ENCODE results near the gene CDK11B. TPM values are rescaled to one million over a fixed set of nuclear protein-coding genes. Genes with fewer than 3 reads are reported as not detected.
"Not testable (repeated sequence)": the region's sequence is repeated elsewhere in the genome, so short reads cannot be mapped to it uniquely, and the experiment has no call there.

CDK11B gene
- polyA plus RNA-seq, 1 donor (not counting 4 experiments of a cell fraction or from before 2014, with no cell fraction given), result 5.9 TPM

DNA sequence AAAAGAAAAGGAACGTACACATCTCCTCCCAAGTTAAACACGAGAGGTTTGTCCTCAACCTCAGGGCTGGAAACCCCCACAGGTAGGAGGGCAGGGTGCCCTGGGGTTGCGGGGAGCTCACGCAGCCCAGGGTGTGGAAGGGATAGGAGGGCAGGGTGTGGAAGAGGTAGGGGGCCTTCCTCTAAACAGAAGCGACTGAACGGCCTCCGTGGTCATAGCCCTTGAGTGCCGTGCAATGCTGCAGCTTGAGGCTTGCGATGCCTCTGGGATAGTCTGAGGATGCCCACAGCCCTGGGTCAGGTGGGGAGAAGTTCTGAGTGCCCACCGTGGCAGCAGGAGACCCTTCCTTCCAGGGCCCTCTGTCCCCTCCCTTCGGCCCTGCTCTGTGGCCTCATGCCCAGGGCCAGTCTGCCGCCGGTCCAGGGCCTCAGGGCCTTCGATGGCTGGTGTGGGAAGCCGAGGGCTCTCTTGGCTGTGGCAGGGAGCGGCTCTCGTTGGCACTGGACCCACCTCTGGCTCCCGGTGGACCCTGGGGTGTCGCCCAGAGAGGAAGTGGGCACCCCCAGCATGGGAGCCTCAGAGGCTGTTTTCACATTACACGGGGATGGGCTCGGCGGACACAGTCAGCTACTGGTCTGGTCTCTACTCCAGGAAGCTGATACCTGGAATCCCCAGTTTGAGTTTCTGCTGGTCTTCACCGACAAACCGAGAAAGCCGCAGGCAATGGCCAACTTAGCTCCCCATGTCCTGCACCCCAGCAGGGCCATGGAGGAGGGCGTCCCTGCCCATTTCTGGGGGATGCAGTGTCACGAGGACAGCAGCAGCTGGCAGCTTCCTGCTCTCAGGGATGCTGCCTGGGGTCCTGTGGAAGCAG lies 6.4 kb upstream of the CDK11B start:
- Histone ChIP-seq H3K4me1 (ENCODE audit: control insufficient read depth, extremely low read depth, insufficient read depth, low read length) (no peaks in the 10 kb centered on the region), H3K4me2 (ENCODE audit: control insufficient read depth, extremely low read depth, insufficient read depth, low read depth, low read length) (no peak overlapping the region), H3K4me3 (ENCODE audit: control insufficient read depth in 2 of 3, extremely low read depth in 1 of 3, insufficient read depth in 2 of 3, low read depth in 1 of 3, low read length in 3 of 3) (no peak overlapping the region), H3K27ac (ENCODE audit: control insufficient read depth, insufficient read depth, low read length) (no peak overlapping the region), H3K9me3 (ENCODE audit: control insufficient read depth, low read depth, low read length) (no peaks in the 10 kb centered on the region), H3K79me2 (ENCODE audit: control insufficient read depth, insufficient read depth, low read length) (no peaks in the 10 kb centered on the region), H3K9ac (ENCODE audit: control insufficient read depth, extremely low read depth, insufficient read depth, low read length) (no peak overlapping the region), H4K20me1 (ENCODE audit: control insufficient read depth, extremely low read depth, insufficient read depth, low read length) (no peaks in the 10 kb centered on the region), H2AFZ (ENCODE audit: control insufficient read depth, low read length) (no peak overlapping the region), H3K36me3 (ENCODE audit: control insufficient read depth in 2 of 2, extremely low read depth in 1 of 2, insufficient read depth in 2 of 2, low read length in 2 of 2) (peaks cover 10 to 13% of the 10 kb centered on the region in 2 experiments), H3K27me3 (ENCODE audit: control insufficient read depth, extremely low read depth, insufficient read depth, low read length) (no peaks in the 10 kb centered on the region), H3K9me1 (ENCODE audit: control insufficient read depth, extremely low read depth, insufficient read depth, low read length) (no peaks in the 10 kb centered on the region)
- DNase-seq (ENCODE audit: low read depth, low spot score) (no peak), FAIRE-seq (no peak)
- dilution Hi-C loops (cut with MboI; ENCODE audit: extremely low pct_ligation_motif_present, low sequenced_read_pairs), result no loop called here
- TF ChIP-seq, protein P1, sequence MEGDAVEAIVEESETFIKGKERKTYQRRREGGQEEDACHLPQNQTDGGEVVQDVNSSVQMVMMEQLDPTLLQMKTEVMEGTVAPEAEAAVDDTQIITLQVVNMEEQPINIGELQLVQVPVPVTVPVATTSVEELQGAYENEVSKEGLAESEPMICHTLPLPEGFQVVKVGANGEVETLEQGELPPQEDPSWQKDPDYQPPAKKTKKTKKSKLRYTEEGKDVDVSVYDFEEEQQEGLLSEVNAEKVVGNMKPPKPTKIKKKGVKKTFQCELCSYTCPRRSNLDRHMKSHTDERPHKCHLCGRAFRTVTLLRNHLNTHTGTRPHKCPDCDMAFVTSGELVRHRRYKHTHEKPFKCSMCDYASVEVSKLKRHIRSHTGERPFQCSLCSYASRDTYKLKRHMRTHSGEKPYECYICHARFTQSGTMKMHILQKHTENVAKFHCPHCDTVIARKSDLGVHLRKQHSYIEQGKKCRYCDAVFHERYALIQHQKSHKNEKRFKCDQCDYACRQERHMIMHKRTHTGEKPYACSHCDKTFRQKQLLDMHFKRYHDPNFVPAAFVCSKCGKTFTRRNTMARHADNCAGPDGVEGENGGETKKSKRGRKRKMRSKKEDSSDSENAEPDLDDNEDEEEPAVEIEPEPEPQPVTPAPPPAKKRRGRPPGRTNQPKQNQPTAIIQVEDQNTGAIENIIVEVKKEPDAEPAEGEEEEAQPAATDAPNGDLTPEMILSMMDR (optimal IDR thresholded peaks at IDR 0.05 in 1 of 3, IDR thresholded peaks at IDR 0.05 in 1 of 3, conservative IDR thresholded peaks at IDR 0.05 in 1 of 3; ENCODE audit: extremely low read depth in 1 of 3, insufficient read depth in 2 of 3, low read length in 3 of 3), result no peak
- no peak for TF ChIP-seq EZH2 (IDR thresholded peaks at IDR 0.05; ENCODE audit: low read length)

DNA sequence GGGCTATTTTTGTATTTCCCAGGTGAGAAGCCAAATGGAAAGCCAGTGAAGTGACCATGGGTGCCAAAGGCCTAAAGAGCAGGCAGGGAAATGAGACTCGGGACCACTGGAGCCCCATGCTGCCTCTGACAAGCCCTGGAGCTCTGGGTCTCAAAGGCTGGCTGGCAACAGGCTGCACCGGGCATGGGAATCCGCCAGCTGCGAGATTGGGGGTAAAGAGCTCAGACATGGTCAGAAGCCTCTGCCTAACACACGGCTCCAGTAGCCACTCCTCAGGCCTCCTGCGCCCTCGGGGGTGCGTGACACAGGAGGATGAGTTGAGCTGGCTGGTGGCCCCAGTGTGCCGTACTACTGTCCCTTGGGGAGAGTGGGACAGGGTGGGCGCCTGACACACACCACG lies 5.5 kb upstream of the CDK11B start:
- DNase-seq (ENCODE audit: low read depth, low spot score); H3K4me3 ChIP-seq (ENCODE audit: control insufficient read depth in 2 of 3, extremely low read depth in 1 of 3, insufficient read depth in 2 of 3, low read depth in 1 of 3, low read length in 3 of 3); dilution Hi-C loops (cut with MboI; ENCODE audit: extremely low pct_ligation_motif_present, low sequenced_read_pairs); H3K9ac ChIP-seq (ENCODE audit: control insufficient read depth, extremely low read depth, insufficient read depth, low read length); H2AFZ ChIP-seq (ENCODE audit: control insufficient read depth, low read length); H3K27ac ChIP-seq (ENCODE audit: control insufficient read depth, insufficient read depth, low read length); H3K4me1 ChIP-seq (ENCODE audit: control insufficient read depth, extremely low read depth, insufficient read depth, low read length); H3K9me1 ChIP-seq (ENCODE audit: control insufficient read depth, extremely low read depth, insufficient read depth, low read length); H3K4me2 ChIP-seq (ENCODE audit: control insufficient read depth, extremely low read depth, insufficient read depth, low read depth, low read length); FAIRE-seq; H3K79me2 ChIP-seq (ENCODE audit: control insufficient read depth, insufficient read depth, low read length); H4K20me1 ChIP-seq (ENCODE audit: control insufficient read depth, extremely low read depth, insufficient read depth, low read length); H3K27me3 ChIP-seq (ENCODE audit: control insufficient read depth, extremely low read depth, insufficient read depth, low read length); H3K36me3 ChIP-seq (ENCODE audit: control insufficient read depth in 2 of 2, extremely low read depth in 1 of 2, insufficient read depth in 2 of 2, low read length in 2 of 2); H3K9me3 ChIP-seq (ENCODE audit: control insufficient read depth, low read depth, low read length): not testable (repeated sequence)

DNA sequence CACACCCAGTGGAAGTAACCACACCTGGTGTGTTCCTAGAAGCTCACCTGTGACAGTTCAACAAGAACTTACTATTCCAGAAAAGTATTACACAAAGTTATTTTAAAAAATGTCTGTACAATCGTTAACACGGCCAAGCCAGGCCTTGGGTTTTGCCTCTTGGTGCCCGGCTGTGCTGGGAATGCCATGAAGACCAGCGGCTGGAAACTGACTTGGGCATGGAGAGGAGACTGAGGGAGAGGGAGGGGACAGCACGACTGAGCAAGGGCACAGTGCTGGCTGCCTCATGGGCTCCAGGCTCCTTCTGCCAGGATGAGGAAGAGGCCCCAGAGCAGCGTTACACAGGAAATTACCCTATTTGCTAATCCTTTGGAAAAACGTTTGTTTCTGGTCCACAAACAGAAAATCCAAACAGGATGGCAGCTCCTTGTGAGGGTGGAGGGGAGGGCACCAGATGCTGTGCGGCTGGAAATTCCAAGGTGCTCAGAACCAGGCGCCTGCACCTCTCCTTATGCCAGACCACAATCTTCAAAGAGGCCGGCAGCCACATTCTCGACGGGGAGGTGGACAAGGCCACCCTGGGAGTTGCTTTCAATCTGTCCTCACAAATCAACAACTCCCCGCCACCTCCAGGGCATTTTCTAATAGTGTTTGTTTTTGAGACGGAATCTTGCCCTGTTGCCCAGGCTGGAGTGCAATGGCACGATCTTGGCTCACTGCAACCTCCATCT lies 4.2 kb upstream of the CDK11B start:
- H3K9ac ChIP-seq (ENCODE audit: control insufficient read depth, extremely low read depth, insufficient read depth, low read length); dilution Hi-C loops (cut with MboI; ENCODE audit: extremely low pct_ligation_motif_present, low sequenced_read_pairs); H3K4me1 ChIP-seq (ENCODE audit: control insufficient read depth, extremely low read depth, insufficient read depth, low read length); H3K9me1 ChIP-seq (ENCODE audit: control insufficient read depth, extremely low read depth, insufficient read depth, low read length); H4K20me1 ChIP-seq (ENCODE audit: control insufficient read depth, extremely low read depth, insufficient read depth, low read length); DNase-seq (ENCODE audit: low read depth, low spot score); H3K9me3 ChIP-seq (ENCODE audit: control insufficient read depth, low read depth, low read length); H3K27me3 ChIP-seq (ENCODE audit: control insufficient read depth, extremely low read depth, insufficient read depth, low read length); H3K4me3 ChIP-seq (ENCODE audit: control insufficient read depth in 2 of 3, extremely low read depth in 1 of 3, insufficient read depth in 2 of 3, low read depth in 1 of 3, low read length in 3 of 3); H3K27ac ChIP-seq (ENCODE audit: control insufficient read depth, insufficient read depth, low read length); H3K36me3 ChIP-seq (ENCODE audit: control insufficient read depth in 2 of 2, extremely low read depth in 1 of 2, insufficient read depth in 2 of 2, low read length in 2 of 2); FAIRE-seq; H3K79me2 ChIP-seq (ENCODE audit: control insufficient read depth, insufficient read depth, low read length); H2AFZ ChIP-seq (ENCODE audit: control insufficient read depth, low read length); H3K4me2 ChIP-seq (ENCODE audit: control insufficient read depth, extremely low read depth, insufficient read depth, low read depth, low read length): not testable (repeated sequence)

DNA sequence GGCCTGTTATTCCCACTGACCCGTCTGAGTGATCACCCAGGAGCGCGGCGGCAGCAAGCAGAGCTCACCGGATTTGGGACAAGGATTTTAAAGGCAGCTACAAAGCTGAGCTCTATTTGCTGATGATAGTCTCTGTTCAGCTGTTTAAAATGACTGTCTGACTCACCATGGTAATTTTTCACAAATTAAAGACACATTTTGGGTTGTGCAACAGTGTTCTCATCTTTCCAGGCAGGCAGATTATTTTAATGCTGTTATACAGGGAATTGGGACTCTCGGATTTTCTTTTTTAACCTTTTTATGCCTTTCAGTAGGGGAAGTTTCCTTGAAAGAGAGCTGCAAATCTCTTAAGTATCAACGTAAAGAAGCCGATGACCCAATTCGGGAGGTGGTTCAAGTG lies 3.6 kb upstream of the CDK11B start:
- H3K27me3 ChIP-seq (ENCODE audit: control insufficient read depth, extremely low read depth, insufficient read depth, low read length); H3K36me3 ChIP-seq (ENCODE audit: control insufficient read depth in 2 of 2, extremely low read depth in 1 of 2, insufficient read depth in 2 of 2, low read length in 2 of 2); H3K4me2 ChIP-seq (ENCODE audit: control insufficient read depth, extremely low read depth, insufficient read depth, low read depth, low read length); DNase-seq (ENCODE audit: low read depth, low spot score); H3K4me1 ChIP-seq (ENCODE audit: control insufficient read depth, extremely low read depth, insufficient read depth, low read length); H4K20me1 ChIP-seq (ENCODE audit: control insufficient read depth, extremely low read depth, insufficient read depth, low read length); H3K79me2 ChIP-seq (ENCODE audit: control insufficient read depth, insufficient read depth, low read length); H3K9ac ChIP-seq (ENCODE audit: control insufficient read depth, extremely low read depth, insufficient read depth, low read length); FAIRE-seq; H3K27ac ChIP-seq (ENCODE audit: control insufficient read depth, insufficient read depth, low read length); H3K9me3 ChIP-seq (ENCODE audit: control insufficient read depth, low read depth, low read length); dilution Hi-C loops (cut with MboI; ENCODE audit: extremely low pct_ligation_motif_present, low sequenced_read_pairs); H3K4me3 ChIP-seq (ENCODE audit: control insufficient read depth in 2 of 3, extremely low read depth in 1 of 3, insufficient read depth in 2 of 3, low read depth in 1 of 3, low read length in 3 of 3); H3K9me1 ChIP-seq (ENCODE audit: control insufficient read depth, extremely low read depth, insufficient read depth, low read length); H2AFZ ChIP-seq (ENCODE audit: control insufficient read depth, low read length): not testable (repeated sequence)
